Adrenal gland (tissue), 12 donors: ENCODE results near the gene MRPL21. TPM values are rescaled to one million over a fixed set of nuclear protein-coding genes. Genes with fewer than 3 reads are reported as not detected.

Source experiments
- DNase-seq, 7 donors: peaks; one replicate each; pipeline ENCODE4 v3.0.0-alpha.2; 2019 to 2020
- H3K27ac ChIP-seq, 5 donors: fragments of 200-600 bp; sonication (generic) in 4 of 5; 1 replicate in 3 of 5; 2 replicates in 2 of 5; pipeline versions ENCODE4 v1.5.1 to v1.8.0; 2016 to 2020; ENCODE audit warnings: mild to moderate bottlenecking in 1 of 5
- H3K27me3 ChIP-seq: fragments of 200-600 bp; 2 replicates; pipeline ENCODE4 v1.8.0; 2021
- H3K36me3 ChIP-seq, 2 donors: fragments of 200-600 bp; replicated peaks in 1 of 2; 1 replicate in 1 of 2; 2 replicates in 1 of 2; pipeline versions ENCODE4 v1.5.1 to v1.8.0; 2018 to 2022
- H3K4me1 ChIP-seq, 2 donors: fragments of 200-600 bp; replicated peaks in 1 of 2; 1 replicate in 1 of 2; 2 replicates in 1 of 2; pipeline versions ENCODE4 v1.5.1 to v1.8.0; 2018 to 2021
- H3K4me3 ChIP-seq, 4 donors: fragments of 200-600 bp; sonication (generic) in 3 of 4; one replicate each; pipeline ENCODE4 v1.5.1; 2016 to 2018
- H3K9me3 ChIP-seq, 3 donors: fragments of 200-600 bp; sonication (generic) in 1 of 3; replicated peaks in 1 of 3; 1 replicate in 2 of 3; 2 replicates in 1 of 3; pipeline versions ENCODE4 v1.5.1 to v1.8.0; 2016 to 2021
- POLR2A ChIP-seq, 2 donors: fragments of 450-650 bp; IDR thresholded peaks; one replicate each; pipeline ENCODE4 v1.6.1; 2017; ENCODE audit warnings: antibody characterized with exemption in 2 of 2, mild to moderate bottlenecking in 2 of 2, moderate library complexity in 1 of 2
- WGBS, 4 donors: extraction: QIAGEN DNeasy Blood & Tissue Kit in 2 of 4; methylation state at CpG; one replicate each; pipeline versions ENCODE4 v1.1.5 to v1.1.7; 2013 to 2017; 5-methylcytosine and 5-hydroxymethylcytosine counted together
- intact Hi-C, 2 donors: fragments of 100-400 bp; cut with DNase I; formaldehyde crosslinking; loops; one replicate each; pipeline versions ENCODE4 v1.14.1 to v1.15.0; 2022 to 2023
- polyA plus RNA-seq, 3 donors: library from polyadenylated mRNA; stranded (reverse); fragments of 200-250 nt in 2 of 3; fragments of 350-450 nt in 1 of 3; fragmentation: Illumina TruSeq in 1 of 3; extraction: RNeasy Lipid Tissue Mini Kit (QIAGEN cat#74804) in 1 of 3; gene quantifications; one replicate each; pipeline ENCODE4 v1.2.3, GENCODE V29; 2013 to 2014
- total RNA-seq, 9 donors: library from RNA; depleted of rRNA in 4 of 9; stranded (reverse); fragments of >200 nt in 4 of 9; fragments of 120-200 nt in 1 of 9; fragmentation: NEBNext Ultra II Directional in 1 of 9; extraction: Animal tissue kit (Norgen Biotek cat#: 25700) in 1 of 9; gene quantifications; one replicate each; pipeline versions ENCODE4 v1.1.0 to v1.2.4, GENCODE V29; 2013 to 2023
- TF ChIP-seq, protein P1 (sequence below), 6 experiments: fragments of 450-650 bp in 4 of 6; fragments of 200-600 bp in 2 of 6; sonication (generic) in 1 of 6; IDR thresholded peaks; 1 replicate in 5 of 6; 2 replicates in 1 of 6; pipeline versions ENCODE4 v1.5.1 to v1.8.0; 2016 to 2021; ENCODE audit warnings: antibody characterized with exemption in 6 of 6, mild to moderate bottlenecking in 2 of 6, moderate library complexity in 1 of 6
- donor health status: healthy with polysubstance abuse.
- donor health status: Bipolar disorder and iron deficiency.
- donor health status: DM: yes; HTN: yes; CAD: no.
- donor health status: DM: no; HTN: no; CAD: no.
- donor health status: DM: no; HTN: no; CAD: no.
- donor health status: DM: yes; HTN: yes; CAD: no.

Gene MRPL21
- total and polyA plus RNA-seq, 12 donors: 31.1 to 77.8 (median 47.4) TPM

GRCh38 chr11:68905421-68906360 lies 2.1 kb upstream of the MRPL21 start:
- TF ChIP-seq, protein P1, sequence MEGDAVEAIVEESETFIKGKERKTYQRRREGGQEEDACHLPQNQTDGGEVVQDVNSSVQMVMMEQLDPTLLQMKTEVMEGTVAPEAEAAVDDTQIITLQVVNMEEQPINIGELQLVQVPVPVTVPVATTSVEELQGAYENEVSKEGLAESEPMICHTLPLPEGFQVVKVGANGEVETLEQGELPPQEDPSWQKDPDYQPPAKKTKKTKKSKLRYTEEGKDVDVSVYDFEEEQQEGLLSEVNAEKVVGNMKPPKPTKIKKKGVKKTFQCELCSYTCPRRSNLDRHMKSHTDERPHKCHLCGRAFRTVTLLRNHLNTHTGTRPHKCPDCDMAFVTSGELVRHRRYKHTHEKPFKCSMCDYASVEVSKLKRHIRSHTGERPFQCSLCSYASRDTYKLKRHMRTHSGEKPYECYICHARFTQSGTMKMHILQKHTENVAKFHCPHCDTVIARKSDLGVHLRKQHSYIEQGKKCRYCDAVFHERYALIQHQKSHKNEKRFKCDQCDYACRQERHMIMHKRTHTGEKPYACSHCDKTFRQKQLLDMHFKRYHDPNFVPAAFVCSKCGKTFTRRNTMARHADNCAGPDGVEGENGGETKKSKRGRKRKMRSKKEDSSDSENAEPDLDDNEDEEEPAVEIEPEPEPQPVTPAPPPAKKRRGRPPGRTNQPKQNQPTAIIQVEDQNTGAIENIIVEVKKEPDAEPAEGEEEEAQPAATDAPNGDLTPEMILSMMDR (IDR thresholded peaks at IDR 0.05): no peak
- TF ChIP-seq POLR2A (IDR thresholded peaks at IDR 0.05): no peak
- Histone ChIP-seq H3K27ac (no peak overlapping the region), H3K4me3 (no peak overlapping the region), H3K27me3 (no peaks in the 10 kb centered on the region), H3K36me3 (peaks cover 0 to 28% of the 10 kb centered on the region in 2 donors), H3K4me1 (peaks cover 0 to 26% of the 10 kb centered on the region in 2 donors), H3K9me3 (no peaks in the 10 kb centered on the region)
- 88 to 91% (median 91%) methylated on average over 23 of the region's 23 CpGs for WGBS, 4 donors
- no peak for DNase-seq
- intact Hi-C loops: no loop called here

GRCh38 chr11:68904248-68904847 lies 716 bp upstream of the MRPL21 start:
- intact Hi-C loops: no loop called here
- DNase-seq: peak; percentile 38 to 59 (median 44)
- Histone ChIP-seq H3K4me3 (peak overlapping the region; percentile 73 to 99 (median 86)), H3K36me3 (peaks cover 0 to 20% of the 10 kb centered on the region in 2 donors), H3K4me1 (peaks cover 0 to 26% of the 10 kb centered on the region in 2 donors), H3K27ac (peak overlapping the region in 4 of 5 donors; percentile 45 to 87 (median 76)), H3K27me3 (no peaks in the 10 kb centered on the region), H3K9me3 (no peaks in the 10 kb centered on the region)
- 0 to 2% (median 1%) methylated on average over 24 of the region's 24 CpGs for WGBS, 4 donors
- TF ChIP-seq, protein P1 (IDR thresholded peaks at IDR 0.05): no peak
- TF ChIP-seq POLR2A (IDR thresholded peaks at IDR 0.05): no peak

DNA sequence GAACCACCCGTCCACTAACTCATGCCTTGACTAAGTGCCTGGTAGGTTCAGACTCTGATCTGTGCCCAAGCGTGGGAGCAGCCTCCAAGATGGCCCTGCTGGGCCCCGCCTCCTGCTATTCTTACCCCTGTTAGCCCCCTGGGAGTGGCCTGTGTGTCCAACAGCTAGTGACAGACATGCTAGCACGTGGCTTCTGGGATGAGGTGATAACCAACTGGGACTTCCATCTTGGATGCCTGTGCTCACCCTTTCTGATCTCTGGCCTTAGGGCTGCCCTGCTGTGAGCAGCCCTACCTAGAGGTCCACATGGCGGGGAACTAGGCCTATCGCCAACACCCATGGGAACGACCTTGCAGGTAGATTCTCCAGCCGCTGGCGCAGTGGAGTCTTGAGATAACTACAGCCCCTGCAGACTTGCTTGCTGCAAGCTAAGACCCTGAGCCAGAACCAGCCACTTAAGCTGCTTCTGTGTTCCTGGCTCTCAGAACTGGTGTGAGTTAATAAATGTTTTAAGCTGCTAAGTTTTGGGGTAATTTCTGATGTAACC lies 2.7 kb downstream of the MRPL21 start:
- no peak overlapping the region for H3K4me3 ChIP-seq
- 74 to 90% (median 79%) methylated on average over 5 to 9 of the region's 9 CpGs for WGBS, 4 donors
- intact Hi-C loops: no loop called here

More for the DNA sequence above, 2.7 kb downstream of the MRPL21 start:
- H3K27me3 ChIP-seq: no peaks in the 10 kb centered on the region
- peaks cover 0 to 26% of the 10 kb centered on the region in 2 donors for H3K4me1 ChIP-seq
- DNase-seq: no peak
- H3K27ac ChIP-seq: no peak overlapping the region
- H3K36me3 ChIP-seq: peaks cover 0 to 33% of the 10 kb centered on the region in 2 donors
- TF ChIP-seq POLR2A (IDR thresholded peaks at IDR 0.05): no peak
- TF ChIP-seq, protein P1 (IDR thresholded peaks at IDR 0.05): no peak
- no peaks in the 10 kb centered on the region for H3K9me3 ChIP-seq
